Gastrocnemius medialis (tissue), 4 donors: Measurements from ENCODE around the gene UBE2QL1.

Experiments
- CTCF ChIP-seq, 5 experiments: fragments of 450-650 bp in 3 of 5; fragments of 200-600 bp in 2 of 5; sonication (generic) in 2 of 5; IDR thresholded peaks in 4 of 5; conservative IDR thresholded peaks in 1 of 5; 1 replicate in 4 of 5; 2 replicates in 1 of 5; pipeline ENCODE4 v1.5.1; 2016 to 2019; ENCODE audit warnings: antibody characterized with exemption in 5 of 5, mild to moderate bottlenecking in 3 of 5, moderate library complexity in 3 of 5
- POLR2A ChIP-seq, 2 donors: fragments of 450-650 bp; IDR thresholded peaks; one replicate each; pipeline ENCODE4 v1.6.1; 2017; ENCODE audit warnings: antibody characterized with exemption in 2 of 2, mild to moderate bottlenecking in 2 of 2, moderate library complexity in 2 of 2

- TF ChIP-seq CTCF (IDR thresholded peaks at IDR 0.05 in 4 of 5, conservative IDR thresholded peaks at IDR 0.05 in 1 of 5), result no peak
- no peak for TF ChIP-seq POLR2A (IDR thresholded peaks at IDR 0.05)
Measured at GRCh38 chr5:6464441-6464840, 15.8 kb downstream of the UBE2QL1 start.
